ENCODE measurements around the gene ADAMTS14. TPM values are rescaled to one million over a fixed set of nuclear protein-coding genes. Genes with fewer than 3 reads are reported as not detected.
A peak's percentile ranks its signal among the peaks of the same experiment; 100 is the strongest.

Gene ADAMTS14
- total RNA-seq, 2 donors from 2014 or later: 0.44 to 0.79 TPM

GRCh38 chr10:70751991-70752390, 79.7 kb downstream of the ADAMTS14 start:
- Histone ChIP-seq H3K36me3 (ENCODE audit: control insufficient read depth, insufficient read depth, low read length) (no peaks in the 10 kb centered on the region), H3K4me3 (ENCODE audit: low read length) (no peak overlapping the region), H3K9ac (ENCODE audit: extremely low read depth, low read length, poor library complexity, severe bottlenecking) (no peak overlapping the region), H3K27me3 (ENCODE audit: control insufficient read depth, insufficient read depth, low read length, poor library complexity, severe bottlenecking) (no peaks in the 10 kb centered on the region), H3K27ac (ENCODE audit: low read depth, low read length) (no peak overlapping the region), H3K9me3 (ENCODE audit: control insufficient read depth, low read length) (no peaks in the 10 kb centered on the region), H3K4me1 (ENCODE audit: control insufficient read depth, insufficient read depth, low read length) (no peaks in the 10 kb centered on the region)
- TF ChIP-seq CTCF (conservative IDR thresholded peaks at IDR 0.05): no peak
- Mint-ChIP-seq H3K4me1 (no peaks in the 10 kb centered on the region), H3K27ac (no peak overlapping the region), H3K36me3 (ENCODE audit: low read depth) (no peaks in the 10 kb centered on the region), H3K4me3 (no peak overlapping the region), H3K9me3 (no peaks in the 10 kb centered on the region), H3K27me3 (ENCODE audit: insufficient read depth) (no peaks in the 10 kb centered on the region)
- WGBS, 2 experiments (ENCODE audit: insufficient coverage in 1 of 2, insufficient read length in 1 of 2): 92 to 93% methylated on average over 2 to 14 of the region's 14 CpGs
- DNase-seq: no peak

GRCh38 chr10:70752571-70752970, 80.3 kb downstream of the ADAMTS14 start:
- WGBS, 2 experiments (ENCODE audit: insufficient coverage in 1 of 2, insufficient read length in 1 of 2): 86 to 96% methylated on average over 1 to 7 of the region's 7 CpGs
- Histone ChIP-seq H3K36me3 (ENCODE audit: control insufficient read depth, insufficient read depth, low read length) (no peaks in the 10 kb centered on the region), H3K4me3 (ENCODE audit: low read length) (no peak overlapping the region), H3K4me1 (ENCODE audit: control insufficient read depth, insufficient read depth, low read length) (no peaks in the 10 kb centered on the region), H3K9ac (ENCODE audit: extremely low read depth, low read length, poor library complexity, severe bottlenecking) (no peak overlapping the region), H3K27me3 (ENCODE audit: control insufficient read depth, insufficient read depth, low read length, poor library complexity, severe bottlenecking) (no peaks in the 10 kb centered on the region), H3K9me3 (ENCODE audit: control insufficient read depth, low read length) (no peaks in the 10 kb centered on the region), H3K27ac (ENCODE audit: low read depth, low read length) (no peak overlapping the region)
- H3K27ac Mint-ChIP-seq: no peak overlapping the region
- no peaks in the 10 kb centered on the region for H3K4me1 Mint-ChIP-seq
- H3K27me3 Mint-ChIP-seq (ENCODE audit: insufficient read depth): no peaks in the 10 kb centered on the region
- no peaks in the 10 kb centered on the region for H3K9me3 Mint-ChIP-seq
- no peak for DNase-seq
- H3K36me3 Mint-ChIP-seq (ENCODE audit: low read depth): no peaks in the 10 kb centered on the region
- H3K4me3 Mint-ChIP-seq: no peak overlapping the region
- TF ChIP-seq CTCF (conservative IDR thresholded peaks at IDR 0.05): no peak

- no peak for TF ChIP-seq CTCF (conservative IDR thresholded peaks at IDR 0.05)
- Histone ChIP-seq H3K4me1 (ENCODE audit: control insufficient read depth, insufficient read depth, low read length) (no peaks in the 10 kb centered on the region), H3K4me3 (ENCODE audit: low read length) (no peak overlapping the region), H3K27ac (ENCODE audit: low read depth, low read length) (no peak overlapping the region), H3K9me3 (ENCODE audit: control insufficient read depth, low read length) (no peaks in the 10 kb centered on the region), H3K9ac (ENCODE audit: extremely low read depth, low read length, poor library complexity, severe bottlenecking) (no peak overlapping the region), H3K36me3 (ENCODE audit: control insufficient read depth, insufficient read depth, low read length) (no peaks in the 10 kb centered on the region), H3K27me3 (ENCODE audit: control insufficient read depth, insufficient read depth, low read length, poor library complexity, severe bottlenecking) (no peaks in the 10 kb centered on the region)
- Mint-ChIP-seq H3K36me3 (ENCODE audit: low read depth) (no peaks in the 10 kb centered on the region), H3K9me3 (no peaks in the 10 kb centered on the region), H3K4me3 (no peak overlapping the region), H3K27ac (peak overlapping the region; percentile 46), H3K27me3 (ENCODE audit: insufficient read depth) (no peaks in the 10 kb centered on the region), H3K4me1 (no peaks in the 10 kb centered on the region)
- 85 to 90% methylated on average over 8 to 10 of the region's 10 CpGs for WGBS, 2 experiments (ENCODE audit: insufficient coverage in 1 of 2, insufficient read length in 1 of 2)
- DNase-seq: no peak
Measured at GRCh38 chr10:70753026-70753663, 80.8 kb downstream of the ADAMTS14 start.

Data from endodermal cell (in vitro differentiated cells).